HEK293T (cell line): ENCODE measurements around the gene RCOR3.

Source experiments
- BHLHE40 ChIP-seq: fragments of 450-650 bp; IDR thresholded peaks from 2 replicates; pipeline ENCODE4 v1.6.1; 2016; ENCODE audit warnings: mild to moderate bottlenecking, moderate library complexity, borderline replicate concordance
- ELF4 ChIP-seq: fragments of 450-650 bp; IDR thresholded peaks from 2 replicates; pipeline ENCODE4 v1.6.1; 2017; ENCODE audit warnings: antibody characterized with exemption
- FOXA1 ChIP-seq: fragments of 450-650 bp; IDR thresholded peaks from 2 replicates; pipeline ENCODE4 v1.6.1; 2016; ENCODE audit warnings: mild to moderate bottlenecking
- NFRKB ChIP-seq: fragments of 450-650 bp; IDR thresholded peaks from 2 replicates; pipeline ENCODE4 v1.6.1; 2016; ENCODE audit warnings: mild to moderate bottlenecking, moderate library complexity
- SUZ12 ChIP-seq: fragments of 450-650 bp; IDR thresholded peaks from 2 replicates; pipeline ENCODE4 v1.6.1; 2016; ENCODE audit warnings: mild to moderate bottlenecking
- TARDBP ChIP-seq: fragments of 450-650 bp; IDR thresholded peaks from 2 replicates; pipeline ENCODE4 v1.6.1; 2016

DNA sequence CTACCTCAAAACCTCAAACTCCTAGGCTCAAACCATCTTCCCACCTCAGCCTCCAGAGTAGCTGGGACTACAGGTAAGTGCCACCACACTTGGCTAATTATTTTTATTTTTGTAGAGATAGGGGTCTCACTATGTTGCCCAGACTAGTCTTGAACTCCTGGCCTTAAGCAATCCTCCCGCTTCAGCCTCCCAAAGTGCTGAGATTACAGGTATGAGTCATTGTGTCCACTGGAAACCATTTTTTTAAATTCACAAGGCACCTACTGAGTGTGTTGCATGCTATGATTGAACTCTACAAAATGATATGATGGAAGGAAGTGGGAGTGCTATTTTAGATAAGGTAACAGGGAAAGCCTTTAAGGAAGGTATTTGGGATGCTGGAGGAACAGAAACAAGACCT lies 41.8 kb upstream of the RCOR3 start:
- TF ChIP-seq TARDBP: no peak
- no peak for TF ChIP-seq BHLHE40
- no peak for TF ChIP-seq FOXA1
- no peak for TF ChIP-seq SUZ12
- no peak for TF ChIP-seq ELF4
- no peak for TF ChIP-seq NFRKB
